ENCODE measurements around the gene PIM2. TPM values are rescaled to one million over a fixed set of nuclear protein-coding genes. Genes with fewer than 3 reads are reported as not detected.
"Not testable (repeated sequence)": the region's sequence is repeated elsewhere in the genome, so short reads cannot be mapped to it uniquely, and the experiment has no call there.

The PIM2 gene
- total RNA-seq, 2 donors from 2014 or later, result 2.3 to 7.9 TPM

DNA sequence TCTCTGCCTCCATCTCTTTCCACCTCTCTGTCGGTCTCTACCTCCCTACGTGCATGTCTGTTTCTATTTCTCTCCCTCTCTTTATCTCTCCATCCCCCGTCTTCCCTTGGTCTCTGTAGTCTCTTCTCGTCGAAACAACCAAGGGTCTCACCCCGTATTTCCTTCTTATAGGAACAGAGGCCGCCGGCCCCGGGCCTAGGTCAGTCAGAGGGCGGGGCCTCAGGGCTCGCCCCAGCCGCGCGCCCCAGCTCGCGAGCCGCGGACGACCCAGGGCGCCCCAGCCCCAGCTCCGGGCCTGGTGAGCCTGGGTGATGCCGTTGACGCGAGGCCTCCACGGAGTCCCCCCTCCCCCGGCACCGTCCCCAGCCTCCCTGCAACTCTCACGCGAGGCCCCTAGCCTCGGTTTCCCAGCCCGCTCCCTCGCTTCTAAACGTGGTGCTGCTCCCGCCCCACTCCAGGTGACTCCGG, 27.9 kb downstream of the PIM2 start:
- ATAC-seq, result peak; percentile 40
- no peaks in the 10 kb centered on the region for H3K27me3 ChIP-seq
- peak overlapping the region; percentile 22 to 25 for H3K4me3 ChIP-seq
- DNase-seq, result no peak
- no peaks in the 10 kb centered on the region for H3K9me3 ChIP-seq
- H3K27ac ChIP-seq, result peak overlapping the region in 3 of 4 donors; percentile 47 to 75 (median 68)
- H3K36me3 ChIP-seq (replicated peaks in 1 of 2; ENCODE audit: insufficient read depth in 1 of 2, low read depth in 2 of 2), result no peaks in the 10 kb centered on the region
- WGBS, 2 donors, result 0 to 3% methylated on average over 5 to 6 of the region's 35 CpGs
- TF ChIP-seq, protein P1, sequence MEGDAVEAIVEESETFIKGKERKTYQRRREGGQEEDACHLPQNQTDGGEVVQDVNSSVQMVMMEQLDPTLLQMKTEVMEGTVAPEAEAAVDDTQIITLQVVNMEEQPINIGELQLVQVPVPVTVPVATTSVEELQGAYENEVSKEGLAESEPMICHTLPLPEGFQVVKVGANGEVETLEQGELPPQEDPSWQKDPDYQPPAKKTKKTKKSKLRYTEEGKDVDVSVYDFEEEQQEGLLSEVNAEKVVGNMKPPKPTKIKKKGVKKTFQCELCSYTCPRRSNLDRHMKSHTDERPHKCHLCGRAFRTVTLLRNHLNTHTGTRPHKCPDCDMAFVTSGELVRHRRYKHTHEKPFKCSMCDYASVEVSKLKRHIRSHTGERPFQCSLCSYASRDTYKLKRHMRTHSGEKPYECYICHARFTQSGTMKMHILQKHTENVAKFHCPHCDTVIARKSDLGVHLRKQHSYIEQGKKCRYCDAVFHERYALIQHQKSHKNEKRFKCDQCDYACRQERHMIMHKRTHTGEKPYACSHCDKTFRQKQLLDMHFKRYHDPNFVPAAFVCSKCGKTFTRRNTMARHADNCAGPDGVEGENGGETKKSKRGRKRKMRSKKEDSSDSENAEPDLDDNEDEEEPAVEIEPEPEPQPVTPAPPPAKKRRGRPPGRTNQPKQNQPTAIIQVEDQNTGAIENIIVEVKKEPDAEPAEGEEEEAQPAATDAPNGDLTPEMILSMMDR (IDR thresholded peaks at IDR 0.05), result no peak
- no peak for TF ChIP-seq POLR2A (IDR thresholded peaks at IDR 0.05)
- intact Hi-C loops (cut with DNase I), result no loop called here
- peaks cover 8% of the 10 kb centered on the region for H3K4me1 ChIP-seq

DNA sequence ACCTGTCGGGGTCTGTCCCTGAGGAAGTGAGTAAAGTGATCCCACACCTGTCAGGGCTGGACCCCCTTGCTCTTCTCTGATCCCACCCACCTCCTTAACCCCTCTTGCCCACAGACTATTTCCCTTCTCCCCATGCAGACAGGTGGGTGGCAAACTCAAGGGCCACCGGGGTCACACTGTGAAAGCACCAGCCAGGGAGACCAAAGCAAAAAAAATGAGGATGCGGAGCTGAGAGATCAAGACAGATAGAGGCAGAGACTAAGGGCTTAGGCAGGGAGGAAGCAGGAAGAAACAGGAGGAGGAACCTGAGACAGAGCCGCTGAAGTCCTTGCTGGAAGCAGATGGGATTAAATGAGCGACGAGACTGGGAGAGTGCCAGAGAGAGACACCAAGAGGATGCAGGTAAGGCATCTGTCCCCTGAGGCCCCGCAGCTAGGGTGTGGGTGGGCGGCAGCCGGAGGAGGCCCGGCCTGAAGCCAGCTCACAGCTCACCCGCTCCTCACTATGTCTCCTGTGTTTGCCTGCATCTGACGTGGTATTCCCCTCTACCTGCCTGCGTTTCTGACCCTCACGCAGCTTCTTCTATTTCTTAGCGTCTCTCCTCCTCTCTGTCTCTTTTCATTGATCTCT, 28.4 kb downstream of the PIM2 start:
- TF ChIP-seq POLR2A (IDR thresholded peaks at IDR 0.05), result no peak
- TF ChIP-seq, protein P1 (IDR thresholded peaks at IDR 0.05), result no peak
- Histone ChIP-seq H3K4me1 (peaks cover 5% of the 10 kb centered on the region), H3K27me3 (no peaks in the 10 kb centered on the region), H3K27ac (peak overlapping the region in 2 of 4 donors; percentile 68 to 75), H3K4me3 (no peak overlapping the region), H3K9me3 (no peaks in the 10 kb centered on the region), H3K36me3 (replicated peaks in 1 of 2; ENCODE audit: insufficient read depth in 1 of 2, low read depth in 2 of 2) (no peaks in the 10 kb centered on the region)
- intact Hi-C loops (cut with DNase I), result no loop called here
- 25 to 40% methylated on average over 10 to 13 of the region's 15 CpGs for whole genome bisulfite sequencing, 2 donors
- DNase-seq (no peak), ATAC-seq (no peak)

GRCh38 chrX:48886586-48886985, 32.2 kb downstream of the PIM2 start:
- WGBS, 2 donors, result 60 to 77% methylated on average over 1 to 4 of the region's 5 CpGs
- not testable (repeated sequence) for DNase-seq

DNA sequence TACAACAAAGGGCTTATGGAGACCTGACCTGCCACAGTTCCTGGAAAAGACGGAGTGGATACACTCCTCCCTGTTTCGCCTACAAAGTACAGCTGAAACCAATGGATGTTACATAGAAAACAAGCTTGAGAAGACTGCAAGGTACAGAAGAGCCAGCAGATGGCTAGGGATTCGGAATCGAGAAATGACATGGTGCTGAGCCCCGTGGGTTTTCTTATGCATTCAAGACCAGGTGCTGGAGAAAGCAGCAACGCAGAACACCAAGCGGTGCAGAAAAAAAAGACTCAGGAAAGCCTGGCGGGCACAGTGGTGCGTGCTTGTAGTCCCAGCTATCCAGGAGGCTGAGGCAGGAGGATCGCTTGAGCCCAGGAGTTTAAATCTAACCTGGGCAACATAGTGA, 35.1 kb downstream of the PIM2 start:
- 49 to 58% methylated on average over 10 of the region's 10 CpGs for WGBS, 2 donors
- no peaks in the 10 kb centered on the region for H3K27me3 ChIP-seq
- no peaks in the 10 kb centered on the region for H3K36me3 ChIP-seq (replicated peaks in 1 of 2; ENCODE audit: insufficient read depth in 1 of 2, low read depth in 2 of 2)
- no peaks in the 10 kb centered on the region for H3K4me1 ChIP-seq
- TF ChIP-seq POLR2A (IDR thresholded peaks at IDR 0.05), result no peak
- TF ChIP-seq, protein P1 (IDR thresholded peaks at IDR 0.05), result no peak
- H3K4me3 ChIP-seq, result no peak overlapping the region
- ATAC-seq, result no peak
- intact Hi-C loops (cut with DNase I), result no loop called here
- no peaks in the 10 kb centered on the region for H3K9me3 ChIP-seq
- DNase-seq, result no peak
- H3K27ac ChIP-seq, result no peak overlapping the region

More at GRCh38 chrX:48886586-48886985, 32.2 kb downstream of the PIM2 start:
- H3K4me1 ChIP-seq; H3K4me3 ChIP-seq; ATAC-seq; H3K9me3 ChIP-seq; intact Hi-C loops (cut with DNase I); H3K27me3 ChIP-seq; H3K27ac ChIP-seq; H3K36me3 ChIP-seq (replicated peaks in 1 of 2; ENCODE audit: insufficient read depth in 1 of 2, low read depth in 2 of 2): not testable (repeated sequence)

GRCh38 chrX:48876944-48877343, 41.9 kb downstream of the PIM2 start:
- H3K4me3 ChIP-seq; intact Hi-C loops (cut with DNase I); H3K9me3 ChIP-seq; H3K4me1 ChIP-seq; H3K36me3 ChIP-seq (replicated peaks in 1 of 2; ENCODE audit: insufficient read depth in 1 of 2, low read depth in 2 of 2); H3K27ac ChIP-seq; DNase-seq; H3K27me3 ChIP-seq; ATAC-seq: not testable (repeated sequence)
- WGBS, 2 donors, result 45 to 56% methylated on average over 3 to 4 of the region's 4 CpGs

- H3K9me3 ChIP-seq; H3K27me3 ChIP-seq; intact Hi-C loops (cut with DNase I); DNase-seq; ATAC-seq; H3K36me3 ChIP-seq (replicated peaks in 1 of 2; ENCODE audit: insufficient read depth in 1 of 2, low read depth in 2 of 2); H3K4me3 ChIP-seq; H3K4me1 ChIP-seq; H3K27ac ChIP-seq: not testable (repeated sequence)
- WGBS, 2 donors, result 14 to 40% methylated on average over 1 of the region's 2 CpGs
Observed at GRCh38 chrX:48872017-48872416, 46.8 kb downstream of the PIM2 start.
